ENCODE measurements around the gene ASB6.

GRCh38 chr9:129682381-129682780 lies 40.4 kb upstream of the ASB6 start:
- TF ChIP-seq CTCF (IDR thresholded peaks at IDR 0.05), result no peak
- no peak for TF ChIP-seq ATF2 (CRISPR knock-in tag; IDR thresholded peaks at IDR 0.05; ENCODE audit: borderline replicate concordance, low read depth)
- TF ChIP-seq NFYB (CRISPR knock-in tag; conservative IDR thresholded peaks at IDR 0.05; ENCODE audit: low read depth), result no peak
- no peak for TF ChIP-seq FOXK1 (CRISPR knock-in tag; IDR thresholded peaks at IDR 0.05)
- TF ChIP-seq, protein P1, sequence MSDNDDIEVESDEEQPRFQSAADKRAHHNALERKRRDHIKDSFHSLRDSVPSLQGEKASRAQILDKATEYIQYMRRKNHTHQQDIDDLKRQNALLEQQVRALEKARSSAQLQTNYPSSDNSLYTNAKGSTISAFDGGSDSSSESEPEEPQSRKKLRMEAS (CRISPR knock-in tag; IDR thresholded peaks at IDR 0.05), result no peak
